Measurements from ENCODE around the gene SIM2.

- TF ChIP-seq POLR2A (IDR thresholded peaks at IDR 0.05) (no peak), CTCF (IDR thresholded peaks at IDR 0.05) (no peak)
These were observed 17.5 kb downstream of the SIM2 start for GRCh38 chr21:36716387-36716786.
